ENCODE data around the gene MT1M. TPM values are rescaled to one million over a fixed set of nuclear protein-coding genes. Genes with fewer than 3 reads are reported as not detected.

The MT1M gene
- total and polyA plus RNA-seq, 2 of the 8 experiments (the other 6 are each of a cell fraction or from before 2014, with no cell fraction given), result 2.1 TPM; not detected in 1

- Histone ChIP-seq H3K4me2 (ENCODE audit: insufficient read depth in 1 of 2, low read depth in 2 of 2, low read length in 2 of 2) (no peak overlapping the region; a peak in 1 of 4 replicates), H4K20me1 (replicated peaks in 1 of 2; ENCODE audit: control insufficient read depth in 1 of 2, insufficient read depth in 2 of 2, low read length in 2 of 2) (peaks cover 14 to 32% of the 10 kb centered on the region in 2 experiments), H2BK20ac (ENCODE audit: low read length) (no peak overlapping the region), H2BK12ac (ENCODE audit: low read depth, low read length) (no peak overlapping the region; the same call in 1 of the 2 replicates), H2AK5ac (ENCODE audit: low read depth, low read length) (no peak overlapping the region), H3K14ac (ENCODE audit: insufficient read length) (no peak overlapping the region), H3K79me2 (ENCODE audit: control insufficient read depth in 1 of 2, insufficient read depth in 2 of 2, low read length in 2 of 2) (no peaks in the 10 kb centered on the region), H4K91ac (replicated peaks; ENCODE audit: insufficient read length, low read length) (no peak overlapping the region), H4K8ac (ENCODE audit: extremely low read depth, insufficient read depth, low read length) (no peak overlapping the region), H3K56ac (replicated peaks; ENCODE audit: insufficient read length, low read depth, low read length) (no peak overlapping the region), H3K4ac (replicated peaks; ENCODE audit: insufficient read length, low read depth, low read length) (no peak overlapping the region), H3K23me2 (ENCODE audit: low read depth, low read length) (peaks cover 9% of the 10 kb centered on the region), H2AFZ (ENCODE audit: low read length) (no peak overlapping the region), H3K9ac (replicated peaks in 1 of 4; ENCODE audit: extremely low read depth in 1 of 4, low read depth in 3 of 4, low read length in 3 of 4) (no peak overlapping the region), H3K18ac (ENCODE audit: extremely low read depth, low read length) (no peak overlapping the region), H2BK5ac (ENCODE audit: low read depth, low read length) (no peak overlapping the region), H4K5ac (ENCODE audit: insufficient read length, low read depth, low read length) (no peak overlapping the region), H2BK120ac (replicated peaks; ENCODE audit: low read depth, low read length) (no peak overlapping the region), H3K23ac (ENCODE audit: insufficient read length) (no peak overlapping the region), H3K27me3 (replicated peaks in 1 of 4; ENCODE audit: control insufficient read depth in 3 of 4, extremely low read depth in 1 of 4, insufficient read depth in 3 of 4, low read length in 3 of 4) (peaks cover 96 to 100% (median 100%) of the 10 kb centered on the region in 4 experiments), H3K4me3 (ENCODE audit: extremely low read depth in 1 of 4, insufficient read depth in 2 of 4, low read depth in 3 of 4, low read length in 4 of 4) (no peak overlapping the region), H2BK15ac (ENCODE audit: low read length) (no peak overlapping the region; the same call in 1 of the 2 replicates), H3K27ac (ENCODE audit: low read depth, low read length) (no peak overlapping the region), H3K79me1 (ENCODE audit: low read depth, low read length) (no peaks in the 10 kb centered on the region), H3K4me1 (replicated peaks in 1 of 4; ENCODE audit: control insufficient read depth in 3 of 4, insufficient read depth in 4 of 4, low read length in 3 of 4) (peaks cover 1 to 18% (median 7%) of the 10 kb centered on the region in 4 experiments), H3K9me3 (ENCODE audit: insufficient read depth in 2 of 2, low read depth in 1 of 2, low read length in 1 of 2) (no peaks in the 10 kb centered on the region), H3K36me3 (ENCODE audit: control insufficient read depth in 2 of 4, insufficient read depth in 4 of 4, low read length in 3 of 4) (no peaks in the 10 kb centered on the region; a peak in 1 of 8 replicates)
- ChIA-PET POLR2A (ENCODE audit: partially characterized antibody) (interaction anchor here (0.6 to 2.2 kb wide), 6 partner anchors 10 to 40 kb away, joined by 3 to 8 read pairs (median 4); partner anchors contain the start of genes MT1G and MT1H), CTCF (ENCODE audit: partially characterized antibody) (interaction anchor here (1.0 to 1.8 kb wide), 5 partner anchors 9 to 46 kb away, joined by 3 to 7 read pairs (median 3); no protein-coding TSS in a partner anchor)
- WGBS, 2 experiments (ENCODE audit: extremely low coverage in 1 of 2, insufficient coverage in 1 of 2, insufficient read length in 1 of 2, insufficient replicate concordance in 2 of 2, low coverage in 1 of 2, low lambda C conversion rate in 2 of 2, missing lambda C conversion rate in 1 of 2), result 40% methylated on average over 7 of the region's 7 CpGs; no CpG with 5 or more reads in 1 of the 2 experiments
- DNase-seq (ENCODE audit: low read depth in 1 of 2, low spot score in 2 of 2), result no peak
- FAIRE-seq, result no peak
- no peak for TF ChIP-seq GABPA (IDR thresholded peaks at IDR 0.05; ENCODE audit: borderline replicate concordance, insufficient read depth, low read length)
- TF ChIP-seq CBX5 (IDR thresholded peaks at IDR 0.05; ENCODE audit: low read depth, low read length), result no peak
- no peak for TF ChIP-seq CHD1 (IDR thresholded peaks at IDR 0.05; ENCODE audit: low read depth, low read length)
- TF ChIP-seq, protein P1, sequence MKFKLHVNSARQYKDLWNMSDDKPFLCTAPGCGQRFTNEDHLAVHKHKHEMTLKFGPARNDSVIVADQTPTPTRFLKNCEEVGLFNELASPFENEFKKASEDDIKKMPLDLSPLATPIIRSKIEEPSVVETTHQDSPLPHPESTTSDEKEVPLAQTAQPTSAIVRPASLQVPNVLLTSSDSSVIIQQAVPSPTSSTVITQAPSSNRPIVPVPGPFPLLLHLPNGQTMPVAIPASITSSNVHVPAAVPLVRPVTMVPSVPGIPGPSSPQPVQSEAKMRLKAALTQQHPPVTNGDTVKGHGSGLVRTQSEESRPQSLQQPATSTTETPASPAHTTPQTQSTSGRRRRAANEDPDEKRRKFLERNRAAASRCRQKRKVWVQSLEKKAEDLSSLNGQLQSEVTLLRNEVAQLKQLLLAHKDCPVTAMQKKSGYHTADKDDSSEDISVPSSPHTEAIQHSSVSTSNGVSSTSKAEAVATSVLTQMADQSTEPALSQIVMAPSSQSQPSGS (IDR thresholded peaks at IDR 0.05; ENCODE audit: low read length), result no peak
- TF ChIP-seq SUZ12 (IDR thresholded peaks at IDR 0.05; ENCODE audit: low read length), result no peak; the same call in 1 of the 2 replicates
- TF ChIP-seq EP300 (IDR thresholded peaks at IDR 0.05; ENCODE audit: borderline replicate concordance in 1 of 2, low read depth in 2 of 2, low read length in 2 of 2), result no peak
- TF ChIP-seq NRF1 (IDR thresholded peaks at IDR 0.05; ENCODE audit: low read depth, low read length), result no peak
- no peak for TF ChIP-seq TEAD4 (IDR thresholded peaks at IDR 0.05; ENCODE audit: low read depth, low read length)
- TF ChIP-seq USF2 (IDR thresholded peaks at IDR 0.05; ENCODE audit: low read length), result no peak
- no peak for TF ChIP-seq CEBPB (IDR thresholded peaks at IDR 0.05; ENCODE audit: low read depth, low read length)
These were observed 1.1 kb downstream of the MT1M start for GRCh38 chr16:56633535-56633934.

Measured in H1 (cell line).